Lower leg skin (tissue), 4 donors: Measurements from ENCODE around the gene GPR157. TPM values are rescaled to one million over a fixed set of nuclear protein-coding genes. Genes with fewer than 3 reads are reported as not detected.
"Not testable (repeated sequence)": the region's sequence is repeated elsewhere in the genome, so short reads cannot be mapped to it uniquely, and the experiment has no call there.

Experiments
- DNase-seq, 2 donors: peaks; one replicate each; pipeline ENCODE4 v3.0.0-alpha.2; 2019; ENCODE audit warnings: low spot score in 2 of 2
- H3K4me3 ChIP-seq: fragments of 200-600 bp; sonication (generic); 2 replicates; pipeline ENCODE4 v1.5.1; 2017; ENCODE audit warnings: mild to moderate bottlenecking, low read depth; ENCODE audit not compliant: poor library complexity, severe bottlenecking
- CTCF ChIP-seq, 3 donors: fragments of 450-650 bp; IDR thresholded peaks; one replicate each; pipeline ENCODE4 v1.5.1; 2016; ENCODE audit warnings: antibody characterized with exemption in 3 of 3, mild to moderate bottlenecking in 3 of 3, moderate library complexity in 2 of 3
- POLR2A ChIP-seq, 2 donors: fragments of 450-650 bp; IDR thresholded peaks; one replicate each; pipeline ENCODE4 v1.6.1; 2016 to 2017; ENCODE audit warnings: antibody characterized with exemption in 2 of 2, mild to moderate bottlenecking in 1 of 2, moderate library complexity in 1 of 2
- WGBS, 2 donors: methylation state at CpG; one replicate each; pipeline ENCODE4 v1.1.5; 2018; 5-methylcytosine and 5-hydroxymethylcytosine counted together
- intact Hi-C: fragments of 100-400 bp; cut with DNase I; formaldehyde crosslinking; loops from one replicate; pipeline ENCODE4 v1.15.0; 2023; ENCODE audit warnings: low total_unique reads
- total RNA-seq, 4 donors: library from RNA; depleted of rRNA; stranded (reverse); fragments of >200 nt; gene quantifications; one replicate each; pipeline ENCODE4 v1.1.0, GENCODE V29; 2016

Gene GPR157
- total RNA-seq, 4 donors from 2014 or later: 49.5 to 95.7 (median 60.8) TPM

- no peak for TF ChIP-seq CTCF (IDR thresholded peaks at IDR 0.05)
- TF ChIP-seq POLR2A (IDR thresholded peaks at IDR 0.05): no peak
- DNase-seq: no peak
- WGBS, 2 donors: 71 to 73% methylated on average over 4 of the region's 4 CpGs
- no peak overlapping the region for H3K4me3 ChIP-seq
- intact Hi-C loops: no loop called here
These were observed 3.6 kb downstream of the GPR157 start for GRCh38 chr1:9125325-9125724.

GRCh38 chr1:9124389-9124788, 4.5 kb downstream of the GPR157 start:
- DNase-seq, intact Hi-C loops, H3K4me3 ChIP-seq: not testable (repeated sequence)
- WGBS, 2 donors: 44 to 47% methylated on average over 7 to 8 of the region's 8 CpGs

- DNase-seq, H3K4me3 ChIP-seq, intact Hi-C loops: not testable (repeated sequence)
- WGBS, 2 donors: 84 to 94% methylated on average over 2 of the region's 2 CpGs
These were observed 5.2 kb downstream of the GPR157 start for GRCh38 chr1:9123665-9124064.

GRCh38 chr1:9121496-9122409, 7.1 kb downstream of the GPR157 start:
- TF ChIP-seq POLR2A (IDR thresholded peaks at IDR 0.05) (no peak), CTCF (IDR thresholded peaks at IDR 0.05) (no peak)
- no peak for DNase-seq
- 92 to 93% methylated on average over 18 to 21 of the region's 22 CpGs for WGBS, 2 donors

GRCh38 chr1:9120312-9120958, 8.5 kb downstream of the GPR157 start:
- no peak overlapping the region for H3K4me3 ChIP-seq
- no peak for DNase-seq
- TF ChIP-seq POLR2A (IDR thresholded peaks at IDR 0.05): no peak
- no peak for TF ChIP-seq CTCF (IDR thresholded peaks at IDR 0.05)
- 73 to 78% methylated on average over 9 of the region's 9 CpGs for WGBS, 2 donors
- intact Hi-C loops: no loop called here

More at GRCh38 chr1:9121496-9122409, 7.1 kb downstream of the GPR157 start:
- intact Hi-C loops: no loop called here
- H3K4me3 ChIP-seq: no peak overlapping the region

GRCh38 chr1:9119745-9120144, 9.2 kb downstream of the GPR157 start:
- 76 to 89% methylated on average over 9 of the region's 9 CpGs for WGBS, 2 donors
- TF ChIP-seq POLR2A (IDR thresholded peaks at IDR 0.05) (no peak), CTCF (IDR thresholded peaks at IDR 0.05) (no peak)
- intact Hi-C loops: no loop called here
- H3K4me3 ChIP-seq: no peak overlapping the region
- no peak for DNase-seq
